ENCODE measurements around the gene CGA.
"Not testable (repeated sequence)": the region's sequence is repeated elsewhere in the genome, so short reads cannot be mapped to it uniquely, and the experiment has no call there.

The CGA gene

DNA sequence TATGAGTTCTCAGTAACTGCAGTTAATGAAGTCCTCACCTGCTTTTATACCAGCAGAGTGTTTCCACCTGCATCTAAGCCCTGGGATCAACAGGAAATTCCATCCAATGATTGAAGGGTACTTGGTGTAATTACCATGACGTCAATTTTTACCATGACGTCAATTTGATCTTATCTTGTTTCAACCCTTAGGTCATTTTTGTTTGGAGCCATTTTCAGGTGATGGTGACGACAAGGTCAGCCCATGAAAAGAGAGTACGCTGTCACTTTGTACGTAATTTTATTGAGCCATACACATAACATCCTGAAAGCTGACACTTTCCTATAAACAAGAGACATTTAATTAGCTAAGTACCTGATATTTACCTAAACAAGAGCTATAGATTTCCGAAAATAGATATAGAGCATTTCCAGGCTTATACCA lies at the start of gene CGA:
TSS of gene CGA (minus strand) at position 20 of the 423 bp plus-strand sequence. CDS start 6,906 bp downstream, outside the sequence.
- Histone ChIP-seq H3K36me3 (ENCODE audit: insufficient read depth, insufficient read length, low read length) (no peaks in the 10 kb centered on the region), H3K9ac (ENCODE audit: insufficient read length, low read depth) (no peak within 1 kb of the TSS), H3K4me3 (ENCODE audit: insufficient read length, low read depth) (no peak within 1 kb of the TSS), H3K27me3 (ENCODE audit: insufficient read depth, insufficient read length) (no peaks in the 10 kb centered on the region), H3K4me1 (ENCODE audit: insufficient read depth, insufficient read length) (no peaks in the 10 kb centered on the region), H3K9me3 (ENCODE audit: insufficient read depth, low read length) (no peaks in the 10 kb centered on the region)
- no peak for TF ChIP-seq SUZ12 (IDR thresholded peaks at IDR 0.05; ENCODE audit: extremely low read depth, insufficient read depth, insufficient read length)
- no peak for TF ChIP-seq ZNF274 (IDR thresholded peaks at IDR 0.05; ENCODE audit: low read depth, low read length)
- TF ChIP-seq YY1 (IDR thresholded peaks at IDR 0.05; ENCODE audit: insufficient read depth, insufficient read length) = no peak
- no peak for DNase-seq (ENCODE audit: low read depth, low spot score)

GRCh38 chr6:87139927-87140326 lies 45.0 kb upstream of the CGA start:
- not testable (repeated sequence) for H3K27me3 ChIP-seq (ENCODE audit: insufficient read depth, insufficient read length); H3K4me3 ChIP-seq (ENCODE audit: insufficient read length, low read depth); H3K9ac ChIP-seq (ENCODE audit: insufficient read length, low read depth); H3K9me3 ChIP-seq (ENCODE audit: insufficient read depth, low read length); DNase-seq (ENCODE audit: low read depth, low spot score); H3K36me3 ChIP-seq (ENCODE audit: insufficient read depth, insufficient read length, low read length); H3K4me1 ChIP-seq (ENCODE audit: insufficient read depth, insufficient read length)

- TF ChIP-seq ZNF274 (IDR thresholded peaks at IDR 0.05; ENCODE audit: low read depth, low read length) (no peak), YY1 (IDR thresholded peaks at IDR 0.05; ENCODE audit: insufficient read depth, insufficient read length) (no peak), SUZ12 (IDR thresholded peaks at IDR 0.05; ENCODE audit: extremely low read depth, insufficient read depth, insufficient read length) (no peak)
- no peak overlapping the region for H3K9ac ChIP-seq (ENCODE audit: insufficient read length, low read depth)
- H3K27me3 ChIP-seq (ENCODE audit: insufficient read depth, insufficient read length) = no peaks in the 10 kb centered on the region
- H3K36me3 ChIP-seq (ENCODE audit: insufficient read depth, insufficient read length, low read length) = no peaks in the 10 kb centered on the region
- DNase-seq (ENCODE audit: low read depth, low spot score) = no peak
- no peak overlapping the region for H3K4me3 ChIP-seq (ENCODE audit: insufficient read length, low read depth)
- H3K4me1 ChIP-seq (ENCODE audit: insufficient read depth, insufficient read length) = no peaks in the 10 kb centered on the region
- peaks cover 9% of the 10 kb centered on the region; the same call in 1 of the 2 replicates for H3K9me3 ChIP-seq (ENCODE audit: insufficient read depth, low read length)
These were observed 44.3 kb upstream of the CGA start for GRCh38 chr6:87139236-87139635.

DNA sequence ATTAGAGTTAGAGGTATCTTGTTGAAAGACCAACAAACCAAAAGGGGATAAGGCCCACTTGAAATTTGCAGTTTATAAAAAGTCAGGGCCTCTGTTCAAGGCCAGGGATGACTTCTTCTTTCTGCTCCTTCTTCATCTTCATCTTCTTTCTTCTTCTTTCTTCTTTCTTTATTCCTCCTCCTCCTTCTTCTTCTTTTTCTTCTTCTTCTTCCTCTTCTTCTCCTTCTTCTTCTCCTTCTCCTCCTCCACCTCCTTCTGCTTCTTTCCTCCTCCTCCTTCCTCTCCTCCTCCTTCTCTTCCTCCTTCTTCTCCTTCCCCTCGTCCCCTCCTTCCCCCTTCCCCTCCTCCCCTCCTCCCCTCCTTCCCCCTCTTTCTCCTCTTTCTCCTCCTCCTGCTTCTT lies 42.1 kb upstream of the CGA start:
- H3K36me3 ChIP-seq (ENCODE audit: insufficient read depth, insufficient read length, low read length) = no peaks in the 10 kb centered on the region
- H3K9me3 ChIP-seq (ENCODE audit: insufficient read depth, low read length) = peaks cover 9% of the 10 kb centered on the region; the same call in 1 of the 2 replicates
- DNase-seq (ENCODE audit: low read depth, low spot score) = no peak
- H3K4me1 ChIP-seq (ENCODE audit: insufficient read depth, insufficient read length) = no peaks in the 10 kb centered on the region
- H3K4me3 ChIP-seq (ENCODE audit: insufficient read length, low read depth) = no peak overlapping the region
- H3K27me3 ChIP-seq (ENCODE audit: insufficient read depth, insufficient read length) = no peaks in the 10 kb centered on the region
- H3K9ac ChIP-seq (ENCODE audit: insufficient read length, low read depth) = no peak overlapping the region
- TF ChIP-seq ZNF274 (IDR thresholded peaks at IDR 0.05; ENCODE audit: low read depth, low read length) (no peak), YY1 (IDR thresholded peaks at IDR 0.05; ENCODE audit: insufficient read depth, insufficient read length) (no peak), SUZ12 (IDR thresholded peaks at IDR 0.05; ENCODE audit: extremely low read depth, insufficient read depth, insufficient read length) (no peak)

DNA sequence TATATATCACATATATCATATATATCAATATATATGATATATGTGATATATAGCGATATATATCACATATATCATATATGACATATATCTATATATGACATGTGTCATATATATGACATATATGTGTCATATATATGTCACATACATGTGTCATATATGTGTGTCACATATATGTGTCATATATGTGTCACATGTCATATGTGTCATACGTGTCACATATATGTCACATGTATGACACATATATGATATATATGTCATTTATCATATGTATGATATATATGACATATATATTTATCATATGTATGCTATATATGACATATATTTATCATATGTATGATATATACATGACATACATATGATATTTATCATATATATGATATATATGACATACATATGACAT lies 32.8 kb upstream of the CGA start:
- H3K9me3 ChIP-seq (ENCODE audit: insufficient read depth, low read length) = no peaks in the 10 kb centered on the region
- H3K4me3 ChIP-seq (ENCODE audit: insufficient read length, low read depth) = no peak overlapping the region
- no peaks in the 10 kb centered on the region for H3K27me3 ChIP-seq (ENCODE audit: insufficient read depth, insufficient read length)
- no peaks in the 10 kb centered on the region for H3K36me3 ChIP-seq (ENCODE audit: insufficient read depth, insufficient read length, low read length)
- no peak for DNase-seq (ENCODE audit: low read depth, low spot score)
- TF ChIP-seq SUZ12 (IDR thresholded peaks at IDR 0.05; ENCODE audit: extremely low read depth, insufficient read depth, insufficient read length) (no peak), ZNF274 (IDR thresholded peaks at IDR 0.05; ENCODE audit: low read depth, low read length) (no peak)
- H3K9ac ChIP-seq (ENCODE audit: insufficient read length, low read depth) = no peak overlapping the region
- no peaks in the 10 kb centered on the region for H3K4me1 ChIP-seq (ENCODE audit: insufficient read depth, insufficient read length)

DNA sequence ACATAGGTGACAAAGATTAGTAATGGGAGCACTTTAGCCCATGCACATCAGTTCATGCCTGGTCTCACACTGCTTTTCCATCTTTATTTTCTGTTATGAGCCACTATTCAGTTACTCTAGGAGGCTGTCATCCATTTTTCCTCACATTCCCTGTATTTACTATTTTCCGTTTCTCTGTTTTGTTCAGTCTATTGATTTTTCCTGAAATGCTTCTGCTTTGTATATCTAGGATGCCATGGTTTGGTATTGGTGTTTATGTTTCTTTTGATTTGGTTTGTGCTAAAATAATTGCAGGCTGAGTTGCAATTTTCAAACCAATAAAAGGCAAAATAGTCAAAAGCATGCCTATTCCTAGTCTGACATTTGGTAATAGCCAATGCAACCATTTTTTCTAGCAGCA lies 31.6 kb upstream of the CGA start:
- Histone ChIP-seq H3K36me3 (ENCODE audit: insufficient read depth, insufficient read length, low read length) (no peaks in the 10 kb centered on the region), H3K9me3 (ENCODE audit: insufficient read depth, low read length) (no peaks in the 10 kb centered on the region), H3K4me3 (ENCODE audit: insufficient read length, low read depth) (no peak overlapping the region), H3K9ac (ENCODE audit: insufficient read length, low read depth) (no peak overlapping the region), H3K4me1 (ENCODE audit: insufficient read depth, insufficient read length) (no peaks in the 10 kb centered on the region), H3K27me3 (ENCODE audit: insufficient read depth, insufficient read length) (no peaks in the 10 kb centered on the region)
- TF ChIP-seq ZNF274 (IDR thresholded peaks at IDR 0.05; ENCODE audit: low read depth, low read length) = no peak
- TF ChIP-seq SUZ12 (IDR thresholded peaks at IDR 0.05; ENCODE audit: extremely low read depth, insufficient read depth, insufficient read length) = no peak
- no peak for TF ChIP-seq YY1 (IDR thresholded peaks at IDR 0.05; ENCODE audit: insufficient read depth, insufficient read length)
- DNase-seq (ENCODE audit: low read depth, low spot score) = no peak

GRCh38 chr6:87124074-87124473 lies 29.2 kb upstream of the CGA start:
- Histone ChIP-seq H3K27me3 (ENCODE audit: insufficient read depth, insufficient read length) (no peaks in the 10 kb centered on the region), H3K4me1 (ENCODE audit: insufficient read depth, insufficient read length) (no peaks in the 10 kb centered on the region), H3K4me3 (ENCODE audit: insufficient read length, low read depth) (no peak overlapping the region)

DNA sequence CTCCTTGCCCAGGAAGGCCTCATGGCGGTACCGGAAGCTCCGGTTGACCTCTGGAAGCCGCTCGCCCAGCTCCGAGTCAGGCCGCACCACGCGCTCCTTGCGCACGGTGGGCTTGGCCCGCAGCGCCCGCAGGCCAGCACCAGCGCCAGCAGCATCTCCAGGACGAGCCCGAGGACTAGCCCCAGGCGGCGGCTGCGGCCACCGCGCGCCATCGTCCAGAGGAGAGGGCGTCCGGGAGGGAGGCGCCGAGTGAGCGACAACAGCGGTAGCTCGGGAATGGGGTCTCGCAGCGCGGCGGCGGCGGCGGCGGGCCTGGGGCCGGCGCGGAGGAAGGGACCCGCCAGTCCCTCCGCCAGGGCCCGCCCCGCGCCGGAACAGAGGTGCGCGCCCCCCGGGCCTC lies 27.6 kb upstream of the CGA start:
- TF ChIP-seq SUZ12 (IDR thresholded peaks at IDR 0.05; ENCODE audit: extremely low read depth, insufficient read depth, insufficient read length) (no peak), ZNF274 (IDR thresholded peaks at IDR 0.05; ENCODE audit: low read depth, low read length) (no peak), YY1 (IDR thresholded peaks at IDR 0.05; ENCODE audit: insufficient read depth, insufficient read length) (no peak)
- DNase-seq (ENCODE audit: low read depth, low spot score) = no peak
- Histone ChIP-seq H3K9me3 (ENCODE audit: insufficient read depth, low read length) (no peaks in the 10 kb centered on the region), H3K9ac (ENCODE audit: insufficient read length, low read depth) (no peak overlapping the region), H3K4me3 (ENCODE audit: insufficient read length, low read depth) (no peak overlapping the region), H3K4me1 (ENCODE audit: insufficient read depth, insufficient read length) (no peaks in the 10 kb centered on the region), H3K36me3 (ENCODE audit: insufficient read depth, insufficient read length, low read length) (no peaks in the 10 kb centered on the region), H3K27me3 (ENCODE audit: insufficient read depth, insufficient read length) (no peaks in the 10 kb centered on the region)

More at GRCh38 chr6:87124074-87124473, 29.2 kb upstream of the CGA start:
- Histone ChIP-seq H3K36me3 (ENCODE audit: insufficient read depth, insufficient read length, low read length) (no peaks in the 10 kb centered on the region), H3K9ac (ENCODE audit: insufficient read length, low read depth) (no peak overlapping the region), H3K9me3 (ENCODE audit: insufficient read depth, low read length) (no peaks in the 10 kb centered on the region)
- no peak for TF ChIP-seq YY1 (IDR thresholded peaks at IDR 0.05; ENCODE audit: insufficient read depth, insufficient read length)
- no peak for TF ChIP-seq SUZ12 (IDR thresholded peaks at IDR 0.05; ENCODE audit: extremely low read depth, insufficient read depth, insufficient read length)
- TF ChIP-seq ZNF274 (IDR thresholded peaks at IDR 0.05; ENCODE audit: low read depth, low read length) = no peak
- no peak for DNase-seq (ENCODE audit: low read depth, low spot score)
